IPS-15b (cell line): ENCODE measurements around the gene DDX6.
"Not testable (repeated sequence)": the region's sequence is repeated elsewhere in the genome, so short reads cannot be mapped to it uniquely, and the experiment has no call there.

ENCODE experiments used
- H3K27me3 ChIP-seq: one replicate; pipeline ENCODE4 v1.6.1; 2013; ENCODE audit warnings: low read length; ENCODE audit not compliant: control insufficient read depth, insufficient read depth
- H3K36me3 ChIP-seq: one replicate; pipeline ENCODE4 v1.6.1; 2013; ENCODE audit warnings: low read length; ENCODE audit not compliant: control insufficient read depth, insufficient read depth
- H3K4me1 ChIP-seq: one replicate; pipeline ENCODE4 v1.6.1; 2013; ENCODE audit warnings: mild to moderate bottlenecking, low read length; ENCODE audit not compliant: control insufficient read depth, insufficient read depth
- H3K4me3 ChIP-seq: one replicate; pipeline ENCODE4 v1.5.1; 2013; ENCODE audit warnings: low read depth, low read length
- H3K9ac ChIP-seq: one replicate; pipeline ENCODE4 v1.6.1; 2013; ENCODE audit warnings: low read depth, mild to moderate bottlenecking, low read length
- H3K9me3 ChIP-seq: one replicate; pipeline ENCODE4 v1.6.1; 2013; ENCODE audit warnings: mild to moderate bottlenecking, low read length; ENCODE audit not compliant: control insufficient read depth, insufficient read depth

DDX6 gene

GRCh38 chr11:118786657-118787056, 4.3 kb downstream of the DDX6 start:
- H3K4me3 ChIP-seq = no peak overlapping the region
- H3K4me1 ChIP-seq = peaks cover 2% of the 10 kb centered on the region
- no peaks in the 10 kb centered on the region for H3K27me3 ChIP-seq
- H3K36me3 ChIP-seq = peaks cover 29% of the 10 kb centered on the region
- no peaks in the 10 kb centered on the region for H3K9me3 ChIP-seq
- H3K9ac ChIP-seq = no peak overlapping the region

- Histone ChIP-seq H3K9me3 (no peaks in the 10 kb centered on the region), H3K4me3 (no peak overlapping the region), H3K9ac (no peak overlapping the region), H3K36me3 (peaks cover 40% of the 10 kb centered on the region), H3K27me3 (no peaks in the 10 kb centered on the region), H3K4me1 (peaks cover 2% of the 10 kb centered on the region)
These were observed 5.6 kb downstream of the DDX6 start for GRCh38 chr11:118785362-118785761.

- Histone ChIP-seq H3K9me3 (no peaks in the 10 kb centered on the region), H3K4me3 (no peak overlapping the region), H3K4me1 (peaks cover 2% of the 10 kb centered on the region), H3K36me3 (peaks cover 51% of the 10 kb centered on the region), H3K27me3 (no peaks in the 10 kb centered on the region), H3K9ac (no peak overlapping the region)
These were observed 7.1 kb downstream of the DDX6 start for GRCh38 chr11:118783724-118784495.

- not testable (repeated sequence) for H3K4me1 ChIP-seq, H3K9me3 ChIP-seq
- H3K36me3 ChIP-seq = peaks cover 57% of the 10 kb centered on the region
These were observed 7.6 kb downstream of the DDX6 start for GRCh38 chr11:118783324-118783723.

GRCh38 chr11:118778898-118779297, 12.1 kb downstream of the DDX6 start:
- Histone ChIP-seq H3K36me3 (peaks cover 54% of the 10 kb centered on the region), H3K9me3 (no peaks in the 10 kb centered on the region), H3K27me3 (no peaks in the 10 kb centered on the region), H3K9ac (no peak overlapping the region), H3K4me3 (no peak overlapping the region), H3K4me1 (no peaks in the 10 kb centered on the region)

More at GRCh38 chr11:118783324-118783723, 7.6 kb downstream of the DDX6 start:
- H3K27me3 ChIP-seq, H3K4me3 ChIP-seq, H3K9ac ChIP-seq: not testable (repeated sequence)

GRCh38 chr11:118774032-118774431, 16.9 kb downstream of the DDX6 start:
- Histone ChIP-seq H3K4me1 (peaks cover 2% of the 10 kb centered on the region), H3K27me3 (no peaks in the 10 kb centered on the region), H3K36me3 (peaks cover 24% of the 10 kb centered on the region), H3K4me3 (no peak overlapping the region), H3K9me3 (no peaks in the 10 kb centered on the region), H3K9ac (no peak overlapping the region)

GRCh38 chr11:118771547-118772288, 19.2 kb downstream of the DDX6 start:
- Histone ChIP-seq H3K36me3 (peaks cover 7% of the 10 kb centered on the region), H3K27me3 (no peaks in the 10 kb centered on the region)

GRCh38 chr11:118768690-118769089, 22.3 kb downstream of the DDX6 start:
- Histone ChIP-seq H3K4me1 (peaks cover 2% of the 10 kb centered on the region), H3K9me3 (no peaks in the 10 kb centered on the region), H3K36me3 (peaks cover 13% of the 10 kb centered on the region), H3K27me3 (no peaks in the 10 kb centered on the region), H3K9ac (no peak overlapping the region), H3K4me3 (no peak overlapping the region)

More at GRCh38 chr11:118771547-118772288, 19.2 kb downstream of the DDX6 start:
- H3K9me3 ChIP-seq = no peaks in the 10 kb centered on the region
- peak overlapping the region; percentile 24 for H3K9ac ChIP-seq
- H3K4me1 ChIP-seq = peaks cover 2% of the 10 kb centered on the region
- H3K4me3 ChIP-seq = no peak overlapping the region

GRCh38 chr11:118766035-118766434, 24.9 kb downstream of the DDX6 start:
- peaks cover 13% of the 10 kb centered on the region for H3K36me3 ChIP-seq

GRCh38 chr11:118765095-118765691, 25.8 kb downstream of the DDX6 start:
- H3K36me3 ChIP-seq = peaks cover 17% of the 10 kb centered on the region
- H3K4me3 ChIP-seq, H3K9me3 ChIP-seq: not testable (repeated sequence)

More at GRCh38 chr11:118766035-118766434, 24.9 kb downstream of the DDX6 start:
- no peaks in the 10 kb centered on the region for H3K27me3 ChIP-seq
- H3K9ac ChIP-seq = no peak overlapping the region
- H3K4me3 ChIP-seq = no peak overlapping the region
- H3K9me3 ChIP-seq = no peaks in the 10 kb centered on the region
- no peaks in the 10 kb centered on the region for H3K4me1 ChIP-seq

GRCh38 chr11:118763041-118763440, 27.9 kb downstream of the DDX6 start:
- H3K36me3 ChIP-seq = peaks cover 23% of the 10 kb centered on the region
- H3K27me3 ChIP-seq = no peaks in the 10 kb centered on the region
- no peak overlapping the region for H3K9ac ChIP-seq
- H3K4me1 ChIP-seq = no peaks in the 10 kb centered on the region
- H3K4me3 ChIP-seq = no peak overlapping the region
- no peaks in the 10 kb centered on the region for H3K9me3 ChIP-seq

More at GRCh38 chr11:118765095-118765691, 25.8 kb downstream of the DDX6 start:
- not testable (repeated sequence) for H3K27me3 ChIP-seq, H3K4me1 ChIP-seq, H3K9ac ChIP-seq
